ENCODE measurements around the gene SFXN2. TPM values are rescaled to one million over a fixed set of nuclear protein-coding genes. Genes with fewer than 3 reads are reported as not detected.
A peak's percentile ranks its signal among the peaks of the same experiment; 100 is the strongest.

The SFXN2 gene
- total and polyA plus RNA-seq, 12 donors = 0.91 to 12.2 (median 5.7) TPM

- Histone ChIP-seq H3K27ac (peak overlapping the region in 4 of 5 donors; percentile 89 to 96 (median 93)), H3K9me3 (replicated peaks in 1 of 3) (no peaks in the 10 kb centered on the region), H3K4me3 (no peak overlapping the region), H3K36me3 (replicated peaks in 1 of 2) (no peaks in the 10 kb centered on the region), H3K27me3 (no peaks in the 10 kb centered on the region), H3K4me1 (replicated peaks in 1 of 2) (peaks cover 83 to 98% of the 10 kb centered on the region in 2 donors)
- TF ChIP-seq POLR2A (IDR thresholded peaks at IDR 0.05) = no peak
- no peak for TF ChIP-seq CTCF (IDR thresholded peaks at IDR 0.05)
- intact Hi-C loops (cut with DNase I) = no loop called here
- 65 to 78% (median 69%) methylated on average over 5 of the region's 5 CpGs for WGBS, 4 donors
- no peak for DNase-seq
These were observed 59.5 kb downstream of the SFXN2 start for GRCh38 chr10:102773986-102774385.

- Histone ChIP-seq H3K27me3 (no peaks in the 10 kb centered on the region), H3K27ac (peak overlapping the region; percentile 89 to 96 (median 93)), H3K4me1 (replicated peaks in 1 of 2) (peaks cover 85 to 98% of the 10 kb centered on the region in 2 donors), H3K36me3 (replicated peaks in 1 of 2) (no peaks in the 10 kb centered on the region), H3K9me3 (replicated peaks in 1 of 3) (no peaks in the 10 kb centered on the region), H3K4me3 (peak overlapping the region in 1 of 4 donors; percentile 42)
- 40 to 49% (median 45%) methylated on average over 16 of the region's 16 CpGs for WGBS, 4 donors
- intact Hi-C loops (cut with DNase I) = no loop called here
- DNase-seq = peak in 6 of 7 donors; percentile 64 to 82 (median 67)
- TF ChIP-seq POLR2A (IDR thresholded peaks at IDR 0.05) (no peak), CTCF (IDR thresholded peaks at IDR 0.05) (no peak)
These were observed 60.9 kb downstream of the SFXN2 start for GRCh38 chr10:102775201-102775934.

GRCh38 chr10:102775935-102776669 is 61.7 kb downstream of the SFXN2 start:
- Histone ChIP-seq H3K27me3 (no peaks in the 10 kb centered on the region), H3K9me3 (replicated peaks in 1 of 3) (no peaks in the 10 kb centered on the region), H3K27ac (peak overlapping the region; percentile 89 to 96 (median 93)), H3K36me3 (replicated peaks in 1 of 2) (no peaks in the 10 kb centered on the region), H3K4me3 (peak overlapping the region in 2 of 4 donors; percentile 29 to 42), H3K4me1 (replicated peaks in 1 of 2) (peaks cover 84 to 98% of the 10 kb centered on the region in 2 donors)
- intact Hi-C loops (cut with DNase I) = no loop called here
- DNase-seq = peak; percentile 84 to 93 (median 90)
- 6% methylated on average over 15 to 17 of the region's 17 CpGs for WGBS, 4 donors
- TF ChIP-seq POLR2A (IDR thresholded peaks at IDR 0.05) (peak; percentile 49 to 89), CTCF (IDR thresholded peaks at IDR 0.05) (no peak)

GRCh38 chr10:102776779-102777456 is 62.5 kb downstream of the SFXN2 start:
- Histone ChIP-seq H3K4me3 (peak overlapping the region in 1 of 4 donors; percentile 42), H3K4me1 (replicated peaks in 1 of 2) (peaks cover 87 to 100% of the 10 kb centered on the region in 2 donors), H3K27me3 (no peaks in the 10 kb centered on the region), H3K36me3 (replicated peaks in 1 of 2) (no peaks in the 10 kb centered on the region), H3K9me3 (replicated peaks in 1 of 3) (no peaks in the 10 kb centered on the region), H3K27ac (peak overlapping the region; percentile 89 to 96 (median 93))
- TF ChIP-seq POLR2A (IDR thresholded peaks at IDR 0.05) (peak; percentile 54 to 91), CTCF (IDR thresholded peaks at IDR 0.05) (peak in 1 of 6 experiments; percentile 10)
- peak; percentile 73 to 96 (median 93) for DNase-seq
- 5 to 19% (median 9%) methylated on average over 8 to 9 of the region's 9 CpGs for WGBS, 4 donors
- intact Hi-C loops (cut with DNase I) = no loop called here

Data from adrenal gland (tissue), 12 donors.